Suprapubic skin (tissue), 3 donors: ENCODE data around the gene IFRD1.

Experiments
- CTCF ChIP-seq, 2 donors: fragments of 200-600 bp in 1 of 2; fragments of 450-650 bp in 1 of 2; sonication (generic) in 1 of 2; IDR thresholded peaks; one replicate each; pipeline ENCODE4 v1.5.1; 2016 to 2019; ENCODE audit warnings: antibody characterized with exemption in 2 of 2, mild to moderate bottlenecking in 1 of 2, moderate library complexity in 1 of 2
- EP300 ChIP-seq: sonication (generic); formaldehyde crosslinking; IDR thresholded peaks from one replicate; pipeline ENCODE4 v1.6.1; 2017; ENCODE audit warnings: antibody characterized with exemption
- POLR2A ChIP-seq, 2 donors: fragments of 450-650 bp; IDR thresholded peaks; one replicate each; pipeline ENCODE4 v1.6.1; 2017; ENCODE audit warnings: antibody characterized with exemption in 2 of 2, mild to moderate bottlenecking in 2 of 2, moderate library complexity in 2 of 2

GRCh38 chr7:112404321-112404720 is 45.9 kb upstream of the IFRD1 start:
- TF ChIP-seq EP300 (no peak), CTCF (IDR thresholded peaks at IDR 0.05) (no peak), POLR2A (IDR thresholded peaks at IDR 0.05) (no peak)
